GM10847 (cell line): ENCODE measurements around the gene IL4R.

Experiments used
- POLR2A ChIP-seq: IDR thresholded peaks from 2 replicates; pipeline ENCODE4 v1.6.1; 2011; ENCODE audit not compliant: insufficient read length; ENCODE audit errors: extremely low read depth

Gene IL4R

GRCh38 chr16:27320261-27321012 is 6.7 kb downstream of the IL4R start:
- no peak for TF ChIP-seq POLR2A

GRCh38 chr16:27321013-27321915 is 7.5 kb downstream of the IL4R start:
- no peak for TF ChIP-seq POLR2A

- no peak for TF ChIP-seq POLR2A
Measured at GRCh38 chr16:27322858-27323780, 9.3 kb downstream of the IL4R start.

- TF ChIP-seq POLR2A: no peak
Measured at GRCh38 chr16:27323781-27324561, 10.2 kb downstream of the IL4R start.

- no peak for TF ChIP-seq POLR2A
Measured at GRCh38 chr16:27324851-27325301, 11.1 kb downstream of the IL4R start.

- no peak for TF ChIP-seq POLR2A
Measured at GRCh38 chr16:27325736-27326135, 12.0 kb downstream of the IL4R start.

GRCh38 chr16:27326251-27326650 is 12.5 kb downstream of the IL4R start:
- TF ChIP-seq POLR2A: no peak

- TF ChIP-seq POLR2A: no peak
Measured at GRCh38 chr16:27326738-27327585, 13.2 kb downstream of the IL4R start.

GRCh38 chr16:27327586-27327915 is 13.8 kb downstream of the IL4R start:
- TF ChIP-seq POLR2A: no peak

GRCh38 chr16:27328937-27329336 is 15.2 kb downstream of the IL4R start:
- no peak for TF ChIP-seq POLR2A

- no peak for TF ChIP-seq POLR2A
Measured at GRCh38 chr16:27330542-27330941, 16.8 kb downstream of the IL4R start.

GRCh38 chr16:27332105-27332504 is 18.3 kb downstream of the IL4R start:
- no peak for TF ChIP-seq POLR2A

- TF ChIP-seq POLR2A: no peak
Measured at GRCh38 chr16:27333104-27333503, 19.3 kb downstream of the IL4R start.

- no peak for TF ChIP-seq POLR2A
Measured at GRCh38 chr16:27333549-27333948, 19.8 kb downstream of the IL4R start.
